H54 (cell line): ENCODE results near the gene BUB3.

ENCODE experiments used
- DNase-seq: peaks from one replicate; pipeline ENCODE4 v3.0.0; 2011; ENCODE audit warnings: low spot score, mixed read lengths; ENCODE audit not compliant: insufficient read length
- FAIRE-seq: peaks from 3 replicates; lab custom pipeline; 2011; peaks lifted over from hg19 to GRCh38; lab: Jason Lieb, UNC
- POLR2A ChIP-seq: IDR thresholded peaks from 2 replicates; pipeline ENCODE4 v1.6.1; 2011; ENCODE audit warnings: low read depth, mild to moderate bottlenecking, low read length

Gene BUB3

DNA sequence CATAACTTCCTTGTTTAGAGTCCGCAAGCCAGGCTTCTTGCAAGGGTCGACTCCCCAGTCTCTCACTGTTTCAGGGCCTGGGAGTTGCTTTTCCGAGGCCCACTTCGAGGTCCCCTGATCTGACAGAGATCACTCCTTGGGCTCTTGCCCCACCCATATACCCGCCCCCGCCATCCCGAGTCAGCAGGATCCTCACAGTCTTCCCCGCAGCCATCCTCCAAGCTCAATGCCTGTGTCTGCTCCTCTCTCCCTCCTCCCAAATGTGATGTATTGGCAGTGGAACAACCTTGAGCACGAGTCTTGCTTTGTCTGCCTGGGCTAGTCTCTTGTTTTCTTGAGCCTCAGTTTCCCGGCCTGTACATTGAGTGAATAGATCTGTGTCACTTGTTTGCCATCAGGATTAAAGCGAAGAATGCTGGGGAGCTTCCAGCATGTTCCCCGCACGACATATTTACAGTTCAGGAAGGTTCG lies 8.6 kb upstream of the BUB3 start:
- no peak for TF ChIP-seq POLR2A
- FAIRE-seq = no peak
- DNase-seq = no peak

DNA sequence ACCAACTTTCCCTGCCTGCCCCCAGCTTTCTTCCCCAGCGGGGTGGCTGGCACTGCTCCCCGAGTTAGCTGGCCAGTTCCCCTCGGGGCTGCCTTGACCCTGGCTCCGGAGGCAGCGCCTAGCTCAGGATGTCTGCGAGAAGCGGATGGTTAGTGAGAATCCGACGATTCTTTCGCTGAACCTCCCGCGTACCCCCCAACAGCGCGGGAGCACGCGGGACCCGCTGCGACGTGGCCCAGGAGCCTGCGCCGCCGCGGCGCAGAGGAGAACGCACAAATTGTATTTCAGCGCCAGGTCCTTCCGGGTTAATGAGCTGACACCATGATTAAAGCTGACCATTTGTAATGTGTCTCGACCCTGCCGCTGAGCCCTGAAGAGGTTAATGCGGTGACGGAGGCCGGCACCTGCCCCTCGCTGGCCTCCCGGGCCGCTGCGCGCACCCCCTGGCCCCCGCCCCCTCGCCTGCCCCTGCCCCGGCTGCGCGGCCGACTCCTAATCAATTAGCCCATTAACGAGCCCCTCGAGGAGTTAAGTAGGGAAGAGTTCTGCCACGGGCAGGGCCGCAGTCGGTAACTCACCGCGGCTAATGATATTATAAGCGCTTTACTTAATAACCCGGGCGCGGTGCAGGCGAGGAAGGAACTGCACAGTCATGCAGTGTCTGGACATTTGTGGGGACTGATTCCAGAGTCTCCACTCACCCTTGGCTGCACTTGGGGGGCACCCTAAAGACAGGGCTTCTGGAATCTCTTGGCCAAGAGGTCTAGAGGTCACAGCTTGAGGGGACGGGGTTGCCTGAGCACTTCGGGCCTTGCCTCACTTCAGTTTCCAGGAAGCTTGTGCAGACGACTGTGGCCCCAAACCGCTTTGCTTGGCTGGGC lies 7.9 kb upstream of the BUB3 start:
- TF ChIP-seq POLR2A = no peak
- FAIRE-seq (no peak), DNase-seq (no peak)

DNA sequence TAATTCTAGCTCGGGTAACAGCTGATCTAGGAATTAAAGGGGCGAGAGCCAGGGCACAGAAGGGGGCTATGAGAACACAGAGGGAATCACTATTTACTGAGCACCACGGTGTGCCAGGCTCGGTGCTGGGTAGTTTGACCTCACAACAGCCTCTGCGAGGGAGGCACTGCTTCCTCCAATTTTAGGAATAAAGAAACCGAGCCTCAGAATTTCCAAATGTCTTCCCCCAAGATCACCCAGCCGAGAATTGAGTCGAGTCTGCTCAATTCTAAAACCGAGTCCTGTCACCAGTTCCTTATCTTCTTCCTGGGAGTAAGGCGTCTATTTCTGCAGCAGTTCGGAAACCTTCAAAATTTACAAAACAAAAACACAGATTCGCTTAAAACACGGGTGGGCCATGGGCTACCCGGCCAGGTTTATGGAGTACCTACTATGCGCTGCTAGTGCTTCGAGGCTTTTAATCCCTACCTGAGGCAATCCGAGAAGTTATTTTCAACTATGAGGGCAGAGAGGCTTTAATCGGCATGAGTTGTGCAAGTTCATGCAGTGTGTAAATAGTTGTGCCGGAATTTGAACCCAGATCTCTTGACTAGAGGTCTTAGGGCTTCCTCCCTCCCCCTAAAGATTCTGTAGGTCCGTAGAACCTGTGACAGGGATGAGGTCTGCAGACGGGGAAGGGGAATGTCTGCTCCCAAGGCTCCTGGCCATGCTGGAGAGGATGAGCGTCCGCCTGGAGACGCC lies 7.1 kb upstream of the BUB3 start:
- TF ChIP-seq POLR2A = no peak
- FAIRE-seq = no peak
- no peak for DNase-seq

DNA sequence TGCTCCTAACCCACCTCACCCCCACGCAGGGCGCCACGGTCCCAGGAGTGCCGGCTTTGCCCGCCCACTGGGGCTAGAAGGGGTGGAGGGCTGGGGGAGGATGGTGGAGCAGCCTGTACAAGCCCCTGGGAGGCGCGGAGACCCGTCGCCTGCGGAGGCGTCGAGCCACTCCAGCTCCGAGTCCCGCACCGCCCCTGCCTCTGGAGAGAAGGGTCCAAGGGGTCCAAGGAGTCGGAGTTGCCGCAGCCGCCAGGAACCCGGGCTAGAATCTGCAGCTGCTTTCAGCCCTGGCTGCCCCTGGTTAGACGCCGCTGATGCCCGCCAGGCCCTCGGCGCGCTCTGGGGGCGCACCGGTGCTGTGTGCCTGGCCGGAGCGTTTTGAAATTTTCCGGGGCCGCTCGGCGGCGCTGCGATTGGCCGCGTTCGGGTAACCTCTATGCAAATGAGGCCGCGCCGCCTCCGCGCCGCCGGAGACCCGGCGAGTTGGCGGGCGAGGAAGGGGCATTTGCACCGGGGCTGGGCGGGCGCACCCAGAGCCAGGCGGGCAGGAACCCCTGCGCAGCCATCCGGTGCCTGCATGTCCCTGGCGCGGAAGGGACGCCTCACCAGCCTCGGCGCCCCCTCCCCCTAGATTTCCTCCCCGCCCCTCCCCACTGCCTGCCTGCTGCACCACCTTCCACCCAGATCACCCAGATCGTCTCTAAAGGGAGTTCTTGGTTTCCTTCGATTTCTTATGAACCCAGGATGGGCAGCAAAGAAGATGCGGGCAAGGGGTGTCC lies 6.4 kb upstream of the BUB3 start, which contains the start of gene HMX2:
TSS of gene HMX2 (plus strand) at position 502 of the 779 bp plus-strand sequence. CDS start at position 745, 243 bp downstream.
- no peak for TF ChIP-seq POLR2A
- FAIRE-seq (no peak), DNase-seq (no peak)

DNA sequence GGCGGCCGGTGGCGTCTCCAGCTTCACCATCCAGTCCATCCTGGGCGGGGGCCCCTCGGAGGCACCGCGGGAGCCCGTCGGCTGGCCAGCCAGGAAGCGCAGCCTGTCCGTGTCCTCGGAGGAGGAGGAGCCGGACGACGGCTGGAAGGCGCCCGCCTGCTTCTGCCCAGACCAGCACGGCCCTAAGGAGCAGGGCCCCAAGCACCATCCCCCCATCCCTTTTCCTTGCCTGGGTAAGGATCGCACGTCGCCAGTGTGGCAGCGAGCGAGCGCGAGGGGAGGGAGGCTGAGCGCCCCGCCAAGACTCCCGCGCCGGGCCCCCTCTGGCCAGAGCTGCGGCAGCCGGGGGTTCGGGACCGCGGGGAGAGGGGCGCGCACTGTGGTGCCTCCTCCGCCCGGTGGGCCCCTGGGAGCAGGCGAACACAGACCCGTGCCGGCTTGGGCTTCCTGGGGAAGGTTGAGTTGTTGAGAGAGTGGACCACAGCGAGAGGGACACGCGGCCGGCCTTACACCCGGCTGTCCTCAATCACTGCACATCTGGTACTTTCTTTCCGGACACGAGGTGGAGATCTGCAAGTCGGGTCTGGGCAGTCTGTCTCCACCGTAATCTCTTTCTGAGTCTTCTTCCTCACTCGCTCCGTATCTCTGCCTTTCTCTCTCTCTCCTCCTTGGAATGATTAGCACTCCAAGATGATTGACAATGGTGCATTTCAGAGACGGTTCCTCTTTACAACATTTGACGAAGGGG lies 5.6 kb upstream of the BUB3 start:
- DNase-seq = no peak
- TF ChIP-seq POLR2A = no peak
- no peak for FAIRE-seq

DNA sequence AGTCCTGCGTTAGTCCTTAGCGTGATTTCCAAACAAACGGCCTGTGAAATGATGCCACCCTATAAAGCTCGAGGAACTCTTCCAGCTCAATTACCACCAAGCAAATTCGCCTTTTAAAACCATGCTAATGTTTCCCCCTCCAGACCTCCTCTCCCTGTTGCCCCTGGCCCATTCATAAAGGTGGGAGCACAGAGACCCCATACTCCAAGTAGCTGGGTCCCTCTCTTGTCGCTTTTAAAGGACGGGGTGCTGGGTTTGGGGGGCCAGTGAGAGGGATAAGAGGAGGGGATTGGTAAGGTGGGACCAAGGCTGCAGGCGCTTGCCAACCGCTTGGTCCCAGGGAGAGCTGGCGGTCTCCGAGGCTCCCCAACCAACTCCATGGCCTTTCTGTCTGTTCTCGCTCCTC lies 5.0 kb upstream of the BUB3 start:
- no peak for DNase-seq
- TF ChIP-seq POLR2A = no peak
- no peak for FAIRE-seq

DNA sequence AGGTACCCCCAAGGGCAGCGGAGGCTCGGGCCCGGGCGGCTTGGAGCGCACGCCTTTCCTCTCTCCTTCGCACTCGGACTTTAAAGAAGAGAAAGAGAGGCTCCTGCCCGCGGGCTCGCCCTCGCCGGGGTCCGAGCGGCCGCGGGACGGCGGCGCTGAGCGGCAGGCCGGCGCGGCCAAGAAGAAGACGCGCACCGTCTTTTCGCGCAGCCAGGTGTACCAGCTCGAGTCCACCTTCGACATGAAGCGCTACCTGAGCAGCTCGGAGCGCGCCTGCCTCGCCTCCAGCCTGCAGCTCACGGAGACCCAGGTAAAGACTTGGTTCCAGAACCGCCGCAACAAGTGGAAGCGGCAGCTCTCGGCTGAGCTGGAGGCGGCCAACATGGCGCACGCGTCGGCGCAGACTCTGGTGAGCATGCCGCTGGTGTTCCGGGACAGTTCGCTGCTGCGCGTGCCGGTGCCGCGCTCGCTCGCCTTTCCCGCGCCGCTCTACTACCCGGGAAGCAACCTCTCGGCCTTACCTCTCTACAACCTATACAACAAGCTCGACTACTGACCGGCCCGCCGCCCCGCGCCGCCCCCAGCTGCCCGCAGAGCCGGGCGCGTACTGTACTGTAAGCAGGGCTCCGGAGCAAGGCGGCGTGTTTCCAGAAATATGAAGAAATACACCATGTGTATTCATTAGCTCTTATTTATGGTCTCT lies 4.5 kb upstream of the BUB3 start:
- FAIRE-seq = no peak
- TF ChIP-seq POLR2A = no peak
- DNase-seq = no peak

DNA sequence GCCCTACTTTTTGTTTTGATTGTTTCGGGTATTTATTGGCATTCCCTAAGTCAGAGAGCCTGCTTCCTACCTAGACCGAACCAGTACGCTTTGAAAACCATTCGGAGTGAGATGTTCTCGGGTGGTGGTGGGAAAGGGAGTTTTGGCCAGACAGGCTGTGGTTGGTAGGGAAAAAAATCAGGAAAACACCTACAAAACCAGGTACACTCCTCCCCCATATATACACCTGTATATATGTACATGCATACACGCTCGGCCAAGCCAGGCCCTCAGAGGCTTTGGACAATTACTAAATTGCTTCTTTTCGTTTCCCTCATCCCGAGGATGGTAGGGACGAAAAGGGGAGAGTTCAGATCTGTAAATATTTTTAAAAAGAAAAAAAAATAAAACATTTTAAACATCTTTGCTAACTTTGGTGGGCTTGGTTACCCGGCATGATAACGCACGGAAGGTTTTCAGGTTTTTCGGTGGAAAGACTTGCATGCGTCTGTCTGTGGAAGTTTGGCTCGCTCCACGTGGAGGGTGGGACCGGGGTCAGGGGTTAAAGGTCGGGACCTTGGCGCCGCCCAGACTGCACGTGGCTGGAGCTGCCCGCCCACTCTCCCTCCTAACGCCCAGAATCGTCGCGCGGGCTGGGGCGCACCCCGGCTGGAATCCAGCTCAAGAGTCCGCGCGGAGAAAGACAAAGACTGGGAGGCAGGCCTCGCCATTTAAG lies 3.8 kb upstream of the BUB3 start:
- FAIRE-seq (no peak), DNase-seq (no peak)
- no peak for TF ChIP-seq POLR2A

DNA sequence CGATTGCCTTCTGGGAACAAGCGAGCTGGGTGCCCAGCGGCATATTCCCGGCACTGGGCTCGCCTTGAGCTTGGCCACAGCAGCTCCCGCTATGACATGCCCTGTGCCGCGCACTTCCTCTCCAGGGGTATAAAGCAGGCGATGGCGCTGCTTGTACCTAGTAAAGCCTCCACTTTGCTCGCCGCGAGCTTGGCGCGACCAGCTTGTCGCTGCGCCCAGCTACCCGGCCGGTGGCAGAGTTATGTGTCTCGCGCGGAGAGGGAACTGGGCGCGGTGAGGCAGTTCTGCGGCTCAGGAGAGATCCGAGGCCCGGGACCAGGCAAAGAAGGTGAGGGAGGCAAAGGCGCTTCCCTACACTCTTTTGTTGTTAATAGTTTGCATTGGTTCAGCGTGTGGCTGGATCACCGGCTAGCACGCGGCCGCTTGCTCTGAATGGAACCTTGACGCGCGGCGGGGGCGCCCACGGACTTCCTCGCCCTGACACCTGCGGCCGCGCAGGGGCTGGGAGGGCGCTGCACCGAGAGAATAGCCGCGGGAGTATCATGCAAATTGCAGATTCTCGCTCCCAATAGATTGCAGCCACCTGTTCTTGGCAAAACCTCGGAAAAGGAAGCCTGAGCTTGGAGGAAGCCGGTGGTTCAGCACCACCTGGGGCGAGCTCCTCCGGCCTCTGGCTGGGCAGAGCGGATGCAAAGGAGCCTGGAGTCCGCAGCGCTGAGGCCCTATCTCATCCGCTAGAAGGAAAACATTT lies 3.0 kb upstream of the BUB3 start:
- TF ChIP-seq POLR2A = no peak
- FAIRE-seq = no peak
- no peak for DNase-seq

DNA sequence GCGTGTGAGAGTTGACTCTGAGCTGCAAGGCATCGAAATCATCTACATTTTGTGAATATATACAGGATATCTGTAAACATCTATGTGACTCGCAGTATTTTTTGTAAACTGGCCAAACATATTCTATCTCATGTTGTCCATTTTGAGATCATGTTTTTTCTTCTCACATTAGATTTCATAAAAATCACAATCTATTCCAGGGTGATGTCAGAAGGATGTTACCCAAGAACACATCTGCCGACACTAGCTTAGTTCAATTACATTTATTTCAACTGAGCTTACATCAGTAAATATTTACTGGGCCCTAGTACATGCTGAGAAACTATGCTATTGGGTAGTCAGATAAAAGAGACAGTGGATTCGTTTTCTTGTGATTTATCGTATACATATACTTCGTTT lies 2.5 kb upstream of the BUB3 start:
- no peak for FAIRE-seq
- no peak for TF ChIP-seq POLR2A
- DNase-seq = no peak

DNA sequence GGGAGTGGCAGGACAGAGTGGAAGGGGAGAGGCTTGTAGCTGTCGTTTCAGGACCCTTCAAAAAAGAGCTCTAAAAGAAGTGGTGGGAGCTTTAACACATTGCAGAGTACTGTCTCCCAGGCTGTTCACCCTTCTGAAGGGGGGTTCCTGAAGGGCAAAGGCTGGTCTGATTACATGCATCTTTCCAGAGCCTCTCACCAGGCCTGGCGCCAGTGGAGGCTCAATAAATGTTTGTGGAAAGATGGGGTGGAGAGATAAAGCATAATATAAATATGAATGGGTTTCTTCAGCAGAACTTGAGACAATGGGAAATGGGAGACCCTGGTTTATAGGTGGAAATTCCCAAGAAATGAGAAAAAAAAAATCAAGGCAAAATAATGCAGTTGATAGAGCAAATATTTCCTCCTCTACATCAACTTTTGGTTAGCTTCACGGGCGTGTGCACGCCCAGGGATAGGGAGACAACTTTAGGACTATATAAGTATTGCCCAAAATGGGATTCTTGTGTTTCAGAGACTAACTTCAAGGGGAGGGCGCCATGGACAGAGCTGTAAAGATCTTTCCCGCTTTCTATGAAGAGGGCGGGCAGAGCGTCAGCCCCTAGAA lies 613 bp upstream of the BUB3 start:
- DNase-seq = no peak
- no peak for FAIRE-seq
- TF ChIP-seq POLR2A = no peak
